Spinal cord (tissue), 10 donors: ENCODE results near the gene ZNF804B. TPM values are rescaled to one million over a fixed set of nuclear protein-coding genes. Genes with fewer than 3 reads are reported as not detected.
A peak's percentile ranks its signal among the peaks of the same experiment; 100 is the strongest.

ENCODE experiments used
- DNase-seq, 6 donors: peaks; one replicate each; pipeline versions ENCODE4 v3.0.0 to v3.0.0-alpha.2; 2013 to 2015; ENCODE audit warnings: low spot score in 6 of 6, low read depth in 4 of 6
- H3K27ac ChIP-seq: one replicate; pipeline ENCODE4 v1.5.1; 2013; ENCODE audit warnings: low read depth, low read length, control low read depth
- H3K27me3 ChIP-seq: one replicate; pipeline ENCODE4 v1.6.1; 2013; ENCODE audit warnings: low read length; ENCODE audit not compliant: control insufficient read depth, insufficient read depth
- H3K36me3 ChIP-seq: one replicate; pipeline ENCODE4 v1.6.1; 2013; ENCODE audit warnings: low read length; ENCODE audit not compliant: control insufficient read depth, insufficient read depth
- H3K4me1 ChIP-seq: one replicate; pipeline ENCODE4 v1.6.1; 2013; ENCODE audit warnings: low read length; ENCODE audit not compliant: control insufficient read depth, insufficient read depth
- H3K4me3 ChIP-seq: one replicate; pipeline ENCODE4 v1.5.1; 2013; ENCODE audit warnings: low read depth, low read length, control low read depth
- H3K9me3 ChIP-seq: one replicate; pipeline ENCODE4 v1.6.1; 2013; ENCODE audit warnings: low read length; ENCODE audit not compliant: control insufficient read depth, insufficient read depth
- WGBS: methylation state at CpG from one replicate; pipeline ENCODE4 v1.1.5; 2013; ENCODE audit warnings: missing lambda C conversion rate; ENCODE audit not compliant: insufficient coverage; 5-methylcytosine and 5-hydroxymethylcytosine counted together
- polyA plus RNA-seq, 2 donors: library from polyadenylated mRNA; unstranded; fragments of 120-200 nt; gene quantifications; one replicate each; pipeline ENCODE4 v1.2.1, GENCODE V29; 2013; ENCODE audit not compliant: insufficient read length in 2 of 2
- total RNA-seq, 2 donors: library from RNA; depleted of rRNA in 1 of 2; stranded (reverse); fragments of 120-200 nt in 1 of 2; fragments of >200 nt in 1 of 2; gene quantifications; one replicate each; pipeline versions ENCODE4 v1.2.3 to v1.2.4, GENCODE V29; 2013 to 2014
- donor health status: healthy.

ZNF804B gene
- total and polyA plus RNA-seq, 4 donors = 0.96 to 5.5 (median 2.2) TPM

- Histone ChIP-seq H3K27ac (no peak overlapping the region), H3K4me3 (no peak overlapping the region), H3K9me3 (peaks cover 2% of the 10 kb centered on the region), H3K36me3 (no peaks in the 10 kb centered on the region), H3K4me1 (no peaks in the 10 kb centered on the region), H3K27me3 (no peaks in the 10 kb centered on the region)
- no peak for DNase-seq
Measured at GRCh38 chr7:89246196-89246595, 486.7 kb downstream of the ZNF804B start.

- Histone ChIP-seq H3K36me3 (no peaks in the 10 kb centered on the region), H3K9me3 (peaks cover 2% of the 10 kb centered on the region), H3K27me3 (no peaks in the 10 kb centered on the region), H3K4me3 (no peak overlapping the region), H3K27ac (no peak overlapping the region), H3K4me1 (no peaks in the 10 kb centered on the region)
- DNase-seq = no peak
- no CpG with 5 or more reads among the region's 3 CpGs for WGBS
Measured at GRCh38 chr7:89247207-89247606, 487.7 kb downstream of the ZNF804B start.

GRCh38 chr7:89259085-89259484 is 499.6 kb downstream of the ZNF804B start:
- no CpG with 5 or more reads among the region's 2 CpGs for WGBS
- no peak for DNase-seq
- H3K4me1 ChIP-seq = no peaks in the 10 kb centered on the region
- H3K36me3 ChIP-seq = no peaks in the 10 kb centered on the region
- no peaks in the 10 kb centered on the region for H3K27me3 ChIP-seq
- H3K27ac ChIP-seq = no peak overlapping the region
- H3K9me3 ChIP-seq = no peaks in the 10 kb centered on the region
- H3K4me3 ChIP-seq = no peak overlapping the region

- WGBS = 90% methylated on average over 4 of the region's 4 CpGs
- Histone ChIP-seq H3K4me3 (no peak overlapping the region), H3K27ac (no peak overlapping the region)
Measured at GRCh38 chr7:89264126-89264525, 504.6 kb downstream of the ZNF804B start.

GRCh38 chr7:89265631-89266030 is 506.1 kb downstream of the ZNF804B start:
- Histone ChIP-seq H3K9me3 (no peaks in the 10 kb centered on the region), H3K27ac (no peak overlapping the region), H3K4me1 (no peaks in the 10 kb centered on the region), H3K27me3 (no peaks in the 10 kb centered on the region), H3K4me3 (no peak overlapping the region), H3K36me3 (no peaks in the 10 kb centered on the region)
- DNase-seq = peak in 2 of 6 donors; percentile 12 to 15
- WGBS = no CpG with 5 or more reads among the region's 2 CpGs

More at GRCh38 chr7:89264126-89264525, 504.6 kb downstream of the ZNF804B start:
- no peaks in the 10 kb centered on the region for H3K36me3 ChIP-seq
- H3K27me3 ChIP-seq = no peaks in the 10 kb centered on the region
- no peaks in the 10 kb centered on the region for H3K9me3 ChIP-seq
- DNase-seq = no peak
- H3K4me1 ChIP-seq = no peaks in the 10 kb centered on the region

GRCh38 chr7:89283302-89283701 is 523.8 kb downstream of the ZNF804B start:
- Histone ChIP-seq H3K4me3 (no peak overlapping the region), H3K27me3 (no peaks in the 10 kb centered on the region), H3K36me3 (no peaks in the 10 kb centered on the region), H3K9me3 (no peaks in the 10 kb centered on the region), H3K4me1 (no peaks in the 10 kb centered on the region), H3K27ac (no peak overlapping the region)
- DNase-seq = no peak
- no CpG with 5 or more reads among the region's 2 CpGs for WGBS

GRCh38 chr7:89308535-89308934 is 549.0 kb downstream of the ZNF804B start:
- Histone ChIP-seq H3K4me3 (no peak overlapping the region), H3K27ac (no peak overlapping the region), H3K4me1 (no peaks in the 10 kb centered on the region), H3K9me3 (no peaks in the 10 kb centered on the region), H3K36me3 (no peaks in the 10 kb centered on the region), H3K27me3 (no peaks in the 10 kb centered on the region)
- no peak for DNase-seq

- Histone ChIP-seq H3K27ac (no peak overlapping the region), H3K27me3 (no peaks in the 10 kb centered on the region), H3K4me1 (no peaks in the 10 kb centered on the region), H3K4me3 (no peak overlapping the region), H3K36me3 (no peaks in the 10 kb centered on the region), H3K9me3 (no peaks in the 10 kb centered on the region)
- WGBS = 90% methylated on average over 3 of the region's 4 CpGs
- DNase-seq = no peak
Measured at GRCh38 chr7:89311886-89312285, 552.4 kb downstream of the ZNF804B start.

- Histone ChIP-seq H3K27ac (no peak overlapping the region), H3K4me1 (no peaks in the 10 kb centered on the region)
- DNase-seq = peak in 1 of 6 donors; percentile 69
Measured at GRCh38 chr7:89312551-89312950, 553.1 kb downstream of the ZNF804B start.

GRCh38 chr7:89316584-89317251 is 557.2 kb downstream of the ZNF804B start:
- WGBS = no CpG with 5 or more reads among the region's 1 CpG

More at GRCh38 chr7:89312551-89312950, 553.1 kb downstream of the ZNF804B start:
- H3K4me3 ChIP-seq = no peak overlapping the region
- no peaks in the 10 kb centered on the region for H3K27me3 ChIP-seq
- no peaks in the 10 kb centered on the region for H3K36me3 ChIP-seq
- H3K9me3 ChIP-seq = no peaks in the 10 kb centered on the region

More at GRCh38 chr7:89316584-89317251, 557.2 kb downstream of the ZNF804B start:
- Histone ChIP-seq H3K4me1 (no peaks in the 10 kb centered on the region), H3K27ac (no peak overlapping the region), H3K9me3 (no peaks in the 10 kb centered on the region), H3K36me3 (no peaks in the 10 kb centered on the region), H3K27me3 (no peaks in the 10 kb centered on the region), H3K4me3 (no peak overlapping the region)
- no peak for DNase-seq
